ENCODE data around the gene CDKN2B-AS1. TPM values are rescaled to one million over a fixed set of nuclear protein-coding genes. Genes with fewer than 3 reads are reported as not detected.
A peak's percentile ranks its signal among the peaks of the same experiment; 100 is the strongest.

Gene CDKN2B-AS1
- total RNA-seq, 2 donors from 2014 or later: 0.64 to 0.93 TPM

DNA sequence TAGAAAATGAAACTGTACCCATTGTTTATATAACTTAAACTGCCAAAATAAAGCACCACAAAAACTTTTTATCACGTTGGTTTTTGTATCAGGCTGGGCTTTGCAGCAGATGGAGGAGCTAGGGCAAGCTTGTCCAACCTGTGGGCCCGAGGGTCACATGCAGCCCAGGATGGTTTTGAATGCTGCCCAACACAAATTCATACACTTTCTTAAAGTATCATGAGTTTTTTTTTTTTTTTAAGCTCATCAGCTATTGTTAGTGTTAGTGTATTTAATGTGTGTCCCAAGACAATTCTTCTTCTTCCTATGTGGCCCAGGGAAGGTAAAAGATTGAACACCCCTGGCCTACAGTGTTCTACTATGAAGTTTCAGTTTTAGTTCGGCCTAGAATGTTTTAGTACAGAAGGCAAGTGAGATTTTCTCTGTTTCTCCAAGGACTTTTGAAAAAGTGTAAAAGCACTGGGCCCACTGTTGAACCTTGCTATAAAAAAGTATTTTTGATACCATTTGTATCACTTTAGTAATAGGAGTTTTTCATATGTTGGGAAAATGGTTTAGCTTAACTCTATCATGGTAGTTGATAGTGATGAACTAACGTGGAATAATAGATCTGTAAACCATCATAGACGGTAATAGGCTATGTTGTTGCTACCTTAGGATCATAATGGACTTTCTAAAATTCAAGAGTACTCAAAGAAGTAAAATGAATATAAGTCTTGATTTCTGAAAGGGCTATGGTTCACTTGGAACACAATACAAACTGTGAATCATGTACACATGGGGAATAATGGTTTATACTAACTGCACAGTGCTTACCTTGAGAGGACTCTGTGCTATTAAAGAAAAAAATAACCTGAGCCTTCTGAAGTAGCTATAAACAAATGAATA is 3.3 kb upstream of the CDKN2B-AS1 start:
- Mint-ChIP-seq H3K4me1 (no peaks in the 10 kb centered on the region), H3K4me3 (no peak overlapping the region), H3K9me3 (no peaks in the 10 kb centered on the region), H3K36me3 (ENCODE audit: low read depth) (no peaks in the 10 kb centered on the region), H3K27ac (no peak overlapping the region), H3K27me3 (peaks cover 23% of the 10 kb centered on the region)
- ATAC-seq (replicated peaks): no peak

DNA sequence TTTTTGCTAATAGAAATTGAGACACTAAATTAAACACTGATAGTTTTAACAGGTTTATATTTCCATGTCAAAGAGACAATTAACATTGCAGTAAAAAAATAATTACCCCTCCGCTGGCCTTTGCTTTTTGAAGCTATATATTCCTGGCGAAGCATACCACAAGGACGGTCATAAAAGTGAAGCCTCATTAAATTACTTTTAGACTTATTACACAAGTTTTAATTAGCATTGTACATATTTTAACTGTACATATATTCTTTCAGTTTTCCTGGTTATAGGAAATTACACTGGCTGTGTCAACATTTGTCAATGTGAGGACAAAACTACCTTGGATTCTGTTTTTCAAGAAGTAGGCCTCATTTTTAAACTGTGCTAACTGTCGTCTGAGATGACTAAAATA is 1.6 kb upstream of the CDKN2B-AS1 start:
- Mint-ChIP-seq H3K36me3 (ENCODE audit: low read depth) (no peaks in the 10 kb centered on the region), H3K4me3 (peak overlapping the region; percentile 88), H3K9me3 (no peaks in the 10 kb centered on the region), H3K27me3 (peaks cover 13% of the 10 kb centered on the region), H3K4me1 (no peaks in the 10 kb centered on the region), H3K27ac (no peak overlapping the region)
- ATAC-seq (replicated peaks): no peak

DNA sequence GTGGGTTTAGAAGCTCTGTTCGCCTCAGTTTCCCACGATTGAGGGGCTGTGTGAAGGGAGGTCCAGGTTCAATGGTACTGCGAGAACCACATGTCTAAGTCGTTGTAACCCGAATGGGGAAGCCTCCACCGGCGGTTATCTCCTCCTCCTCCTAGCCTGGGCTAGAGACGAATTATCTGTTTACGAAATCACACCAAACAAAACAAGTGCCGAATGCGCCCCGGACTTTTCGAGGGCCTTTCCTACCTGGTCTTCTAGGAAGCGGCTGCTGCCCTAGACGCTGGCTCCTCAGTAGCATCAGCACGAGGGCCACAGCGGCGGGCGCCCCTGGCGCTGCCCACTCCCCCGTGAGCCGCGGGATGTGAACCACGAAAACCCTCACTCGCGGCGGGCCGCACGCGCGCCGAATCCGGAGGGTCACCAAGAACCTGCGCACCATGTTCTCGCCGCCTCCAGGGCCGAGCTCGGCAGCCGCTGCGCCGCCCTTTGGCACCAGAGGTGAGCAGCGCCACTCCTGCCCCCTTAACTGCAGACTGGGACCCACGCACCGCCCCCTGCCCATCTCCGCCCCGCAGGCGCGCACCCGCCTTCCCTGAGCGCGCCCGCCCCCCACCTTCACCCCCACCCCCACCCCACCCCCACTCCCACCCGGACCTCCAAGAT is 567 bp upstream of the CDKN2B-AS1 start, which contains the start of gene CDKN2A:
TSS of gene CDKN2A (minus strand) at position 500 of the 663 bp plus-strand sequence.
- H3K27ac Mint-ChIP-seq: peak within 1 kb of the TSS; percentile 79
- ATAC-seq (replicated peaks): peak; percentile 58
- no peaks in the 10 kb centered on the region for H3K4me1 Mint-ChIP-seq
- H3K4me3 Mint-ChIP-seq: peak within 1 kb of the TSS; percentile 88
- H3K9me3 Mint-ChIP-seq: no peaks in the 10 kb centered on the region
- peaks cover 4% of the 10 kb centered on the region for H3K27me3 Mint-ChIP-seq
- H3K36me3 Mint-ChIP-seq (ENCODE audit: low read depth): no peaks in the 10 kb centered on the region

DNA sequence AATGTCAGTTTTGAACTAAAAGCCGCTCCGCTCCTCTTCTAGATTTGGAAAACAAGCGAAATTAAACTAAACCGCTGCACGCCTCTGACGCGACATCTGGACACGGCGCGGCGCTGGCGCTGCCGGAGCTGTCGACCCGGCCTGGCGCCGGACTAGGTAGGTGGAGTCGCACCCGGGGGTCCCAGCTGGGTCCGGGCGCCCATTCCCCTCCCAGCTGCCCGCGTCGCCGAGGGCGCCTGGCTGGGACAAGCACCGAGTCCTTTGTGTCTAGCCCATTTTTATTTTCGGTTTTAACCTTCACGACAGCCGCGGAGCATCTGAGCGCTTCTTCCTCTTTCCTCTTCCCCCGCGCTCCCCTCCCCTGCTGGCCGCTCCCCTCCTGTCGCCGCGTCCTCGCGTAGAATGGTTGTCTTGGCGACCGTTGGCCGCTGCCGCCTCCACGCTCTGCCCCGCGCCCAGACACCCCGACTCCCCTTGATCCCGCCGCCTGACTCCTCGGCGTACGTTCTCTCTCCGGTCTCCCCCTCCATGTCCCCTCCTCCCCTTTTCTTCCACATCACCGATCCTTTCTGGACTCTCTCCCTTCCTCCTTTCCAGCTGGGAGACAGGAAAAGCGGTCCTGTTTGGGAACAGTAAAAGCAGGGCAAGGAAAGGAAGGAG is 545 bp downstream of the CDKN2B-AS1 start:
- H3K4me1 Mint-ChIP-seq: no peaks in the 10 kb centered on the region
- H3K4me3 Mint-ChIP-seq: peak overlapping the region; percentile 88
- no peaks in the 10 kb centered on the region for H3K36me3 Mint-ChIP-seq (ENCODE audit: low read depth)
- ATAC-seq (replicated peaks): peak; percentile 84
- peaks cover 3% of the 10 kb centered on the region for H3K27me3 Mint-ChIP-seq
- peak overlapping the region; percentile 79 for H3K27ac Mint-ChIP-seq
- H3K9me3 Mint-ChIP-seq: no peaks in the 10 kb centered on the region

DNA sequence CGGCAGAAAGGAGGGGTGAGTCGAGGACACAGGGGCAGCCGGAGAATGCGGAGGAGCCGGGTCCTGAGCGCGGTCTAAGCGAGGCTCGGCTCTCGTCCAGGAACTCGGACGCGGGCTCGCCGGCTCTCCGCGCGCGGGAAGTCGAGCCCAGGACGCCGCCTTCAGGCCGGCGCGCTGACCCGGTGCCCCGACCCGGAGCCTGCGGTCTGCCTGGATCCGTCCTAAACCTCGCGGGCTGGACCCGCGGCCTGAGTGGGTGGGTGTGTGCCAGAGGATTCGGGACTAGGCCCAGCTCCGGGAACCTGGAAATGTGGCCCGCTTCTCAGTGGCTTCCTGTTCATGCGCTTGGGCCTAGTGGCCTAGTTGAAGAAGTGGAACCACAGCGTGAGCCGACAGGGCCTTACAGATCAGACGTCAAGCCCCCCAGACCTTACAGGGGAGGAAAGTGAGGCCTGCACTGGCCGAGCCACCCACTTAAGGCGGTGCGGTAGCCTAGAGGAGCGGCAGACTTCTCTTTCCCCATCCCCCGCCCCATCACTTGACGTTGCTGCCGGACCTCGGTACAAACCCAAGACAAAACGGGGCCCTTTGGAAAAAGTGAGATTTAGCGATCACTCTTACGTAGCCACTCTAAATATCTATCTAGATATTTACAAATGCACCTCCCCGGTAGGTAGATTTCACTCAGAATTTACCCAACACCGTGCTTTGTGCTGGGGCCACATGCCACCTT is 1.2 kb downstream of the CDKN2B-AS1 start:
- H3K9me3 Mint-ChIP-seq: no peaks in the 10 kb centered on the region
- no peaks in the 10 kb centered on the region for H3K4me1 Mint-ChIP-seq
- H3K36me3 Mint-ChIP-seq (ENCODE audit: low read depth): no peaks in the 10 kb centered on the region

DNA sequence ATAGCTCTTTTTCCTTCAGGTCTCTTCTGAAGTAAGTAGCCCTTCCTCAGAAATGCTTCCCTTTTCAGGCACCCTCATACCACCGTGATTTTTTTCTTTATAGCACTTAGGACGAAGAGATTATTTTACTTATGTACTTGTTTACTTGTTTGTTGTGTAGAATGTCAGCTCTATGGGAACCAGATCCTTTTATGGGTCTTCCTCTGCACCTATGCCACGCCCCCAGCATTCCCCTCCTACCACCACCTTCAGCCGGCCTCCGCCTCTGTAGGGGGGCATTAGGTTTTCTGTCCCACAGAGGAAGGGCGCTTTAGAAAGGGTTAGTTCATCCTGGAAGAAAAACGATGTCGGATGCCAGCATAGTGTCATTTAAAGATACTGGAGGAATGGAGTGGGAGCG is 1.8 kb downstream of the CDKN2B-AS1 start:
- no peaks in the 10 kb centered on the region for H3K36me3 Mint-ChIP-seq (ENCODE audit: low read depth)
- H3K4me3 Mint-ChIP-seq: peak overlapping the region; percentile 88
- H3K27me3 Mint-ChIP-seq: peaks cover 8% of the 10 kb centered on the region
- H3K4me1 Mint-ChIP-seq: no peaks in the 10 kb centered on the region
- H3K27ac Mint-ChIP-seq: peak overlapping the region; percentile 7
- ATAC-seq (replicated peaks): no peak
- H3K9me3 Mint-ChIP-seq: no peaks in the 10 kb centered on the region

More for the DNA sequence above, 1.2 kb downstream of the CDKN2B-AS1 start:
- ATAC-seq (replicated peaks): no peak
- Mint-ChIP-seq H3K4me3 (peak overlapping the region; percentile 88), H3K27ac (peak overlapping the region; percentile 79), H3K27me3 (peaks cover 5% of the 10 kb centered on the region)

DNA sequence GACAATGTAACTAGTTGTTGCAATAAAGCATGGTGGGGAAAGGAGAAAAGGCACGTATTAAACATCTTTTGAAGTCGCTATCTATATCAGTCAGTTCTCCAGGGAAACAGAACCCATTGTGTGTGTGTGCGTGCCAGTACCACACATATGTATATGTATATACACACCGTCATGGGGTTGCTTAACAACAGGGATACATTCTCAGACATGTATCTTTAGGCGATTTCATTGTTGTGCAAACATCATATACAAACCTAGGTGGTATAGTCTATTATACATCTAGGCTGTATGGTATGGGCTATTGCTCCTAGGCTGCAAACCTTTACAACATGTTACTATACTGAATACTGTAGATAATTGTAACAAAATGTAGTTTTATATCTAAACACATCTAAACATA is 2.3 kb downstream of the CDKN2B-AS1 start:
- no peaks in the 10 kb centered on the region for H3K9me3 Mint-ChIP-seq
- no peaks in the 10 kb centered on the region for H3K4me1 Mint-ChIP-seq
- H3K4me3 Mint-ChIP-seq: peak overlapping the region; percentile 88
- peaks cover 8% of the 10 kb centered on the region for H3K27me3 Mint-ChIP-seq
- no peak overlapping the region for H3K27ac Mint-ChIP-seq
- no peak for ATAC-seq (replicated peaks)
- no peaks in the 10 kb centered on the region for H3K36me3 Mint-ChIP-seq (ENCODE audit: low read depth)

DNA sequence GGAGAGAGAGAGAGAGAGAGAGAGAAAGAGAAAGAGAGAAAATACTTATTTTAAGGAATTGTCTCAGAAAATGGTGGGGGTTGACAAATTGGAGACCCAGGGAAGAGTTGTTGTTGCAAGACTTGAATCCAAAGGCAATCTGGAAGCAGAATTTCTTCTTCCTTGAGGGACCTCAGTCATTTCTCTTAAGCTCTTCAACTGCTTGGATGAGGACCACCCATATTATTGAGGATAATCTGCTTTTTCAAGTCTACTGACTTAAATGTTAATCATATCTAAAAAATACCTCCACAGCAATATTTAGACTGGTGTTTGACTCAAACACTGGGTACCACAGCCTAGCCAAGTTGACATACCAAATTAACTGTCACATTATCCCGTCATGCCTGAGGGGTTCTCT is 2.9 kb downstream of the CDKN2B-AS1 start:
- Mint-ChIP-seq H3K4me3 (no peak overlapping the region), H3K9me3 (no peaks in the 10 kb centered on the region), H3K36me3 (ENCODE audit: low read depth) (no peaks in the 10 kb centered on the region), H3K27ac (no peak overlapping the region), H3K27me3 (peaks cover 8% of the 10 kb centered on the region), H3K4me1 (no peaks in the 10 kb centered on the region)
- no peak for ATAC-seq (replicated peaks)

DNA sequence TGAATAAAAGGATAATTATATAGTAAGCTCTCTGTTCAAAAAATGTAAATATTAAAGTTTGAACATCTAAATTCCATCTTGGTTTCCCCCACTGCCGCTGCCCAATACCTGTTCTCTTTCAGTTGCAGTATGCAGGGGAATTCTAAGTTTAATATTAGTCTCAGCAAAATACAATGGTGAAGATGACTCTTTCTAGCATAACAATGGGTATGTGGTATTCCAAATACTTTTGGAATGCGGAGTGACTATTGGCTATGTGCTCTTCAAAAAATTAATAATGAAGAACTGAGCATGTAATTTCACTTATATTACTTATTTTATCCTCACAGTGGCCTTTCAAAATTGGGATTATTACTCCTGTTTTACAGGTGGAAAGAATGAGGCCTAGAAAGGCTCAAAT is 3.4 kb downstream of the CDKN2B-AS1 start:
- H3K4me1 Mint-ChIP-seq: no peaks in the 10 kb centered on the region
- H3K27ac Mint-ChIP-seq: no peak overlapping the region
- peaks cover 8% of the 10 kb centered on the region for H3K27me3 Mint-ChIP-seq
- H3K9me3 Mint-ChIP-seq: no peaks in the 10 kb centered on the region
- no peaks in the 10 kb centered on the region for H3K36me3 Mint-ChIP-seq (ENCODE audit: low read depth)
- ATAC-seq (replicated peaks): no peak
- no peak overlapping the region for H3K4me3 Mint-ChIP-seq

DNA sequence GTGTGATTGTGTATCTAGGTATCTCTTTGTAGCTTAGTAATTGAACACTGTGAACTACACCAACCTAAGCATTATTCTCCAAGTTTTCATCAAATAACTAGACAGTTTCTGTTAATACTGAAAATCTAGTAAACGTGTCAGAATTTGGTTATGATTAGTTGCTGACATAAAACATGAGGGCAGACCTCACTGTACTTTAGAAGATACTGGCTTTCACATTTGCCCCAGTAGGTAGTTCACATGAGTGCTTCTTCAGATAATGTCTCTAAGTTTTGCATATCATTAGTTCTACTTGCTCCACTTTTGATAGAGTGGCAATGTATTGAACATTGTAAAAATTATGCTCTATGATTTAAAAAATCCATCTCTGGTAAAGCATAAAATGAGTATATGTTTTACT is 7.4 kb downstream of the CDKN2B-AS1 start:
- ATAC-seq (replicated peaks): no peak
- peaks cover 35% of the 10 kb centered on the region for H3K27me3 Mint-ChIP-seq
- H3K9me3 Mint-ChIP-seq: no peaks in the 10 kb centered on the region
- H3K36me3 Mint-ChIP-seq (ENCODE audit: low read depth): peaks cover 7% of the 10 kb centered on the region
- H3K4me1 Mint-ChIP-seq: peaks cover 8% of the 10 kb centered on the region
- H3K4me3 Mint-ChIP-seq: no peak overlapping the region
- H3K27ac Mint-ChIP-seq: no peak overlapping the region

DNA sequence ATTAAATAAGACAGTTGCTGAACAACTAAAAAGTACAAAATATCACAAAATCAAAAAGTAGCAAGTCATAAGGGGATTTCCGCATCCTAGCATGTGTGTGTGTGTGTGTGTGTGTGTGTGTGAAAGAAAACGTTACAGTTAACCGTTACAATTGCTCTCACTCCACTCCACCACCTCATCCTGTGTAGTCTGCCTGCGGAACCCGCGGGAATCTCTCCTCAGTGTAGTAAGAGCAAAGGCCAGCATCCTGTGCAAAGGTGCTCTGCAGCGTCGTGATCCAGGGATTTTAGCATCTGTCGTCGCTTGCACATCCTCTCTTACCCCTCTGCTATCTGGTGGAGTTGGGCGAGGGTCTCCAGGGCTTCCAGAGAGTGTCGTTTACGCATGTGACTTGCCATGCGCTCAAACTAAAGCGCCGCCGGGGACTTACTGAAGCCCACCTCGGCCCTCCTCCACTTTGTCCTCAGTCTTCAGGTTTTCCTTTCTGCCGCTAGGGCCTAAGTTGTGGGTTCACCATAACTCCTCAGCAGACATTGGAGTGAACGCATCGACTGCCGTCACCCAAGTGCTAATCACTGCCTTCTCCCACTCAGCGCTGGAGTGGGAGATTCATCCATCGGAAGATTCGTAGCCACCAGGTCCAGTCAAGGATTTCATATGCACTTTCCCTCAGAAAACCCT is 10.6 kb downstream of the CDKN2B-AS1 start:
- Mint-ChIP-seq H3K9me3 (no peaks in the 10 kb centered on the region), H3K27ac (no peak overlapping the region), H3K4me1 (peaks cover 14% of the 10 kb centered on the region), H3K36me3 (ENCODE audit: low read depth) (peaks cover 7% of the 10 kb centered on the region), H3K27me3 (peaks cover 38% of the 10 kb centered on the region), H3K4me3 (peak overlapping the region; percentile 63)
- ATAC-seq (replicated peaks): no peak

DNA sequence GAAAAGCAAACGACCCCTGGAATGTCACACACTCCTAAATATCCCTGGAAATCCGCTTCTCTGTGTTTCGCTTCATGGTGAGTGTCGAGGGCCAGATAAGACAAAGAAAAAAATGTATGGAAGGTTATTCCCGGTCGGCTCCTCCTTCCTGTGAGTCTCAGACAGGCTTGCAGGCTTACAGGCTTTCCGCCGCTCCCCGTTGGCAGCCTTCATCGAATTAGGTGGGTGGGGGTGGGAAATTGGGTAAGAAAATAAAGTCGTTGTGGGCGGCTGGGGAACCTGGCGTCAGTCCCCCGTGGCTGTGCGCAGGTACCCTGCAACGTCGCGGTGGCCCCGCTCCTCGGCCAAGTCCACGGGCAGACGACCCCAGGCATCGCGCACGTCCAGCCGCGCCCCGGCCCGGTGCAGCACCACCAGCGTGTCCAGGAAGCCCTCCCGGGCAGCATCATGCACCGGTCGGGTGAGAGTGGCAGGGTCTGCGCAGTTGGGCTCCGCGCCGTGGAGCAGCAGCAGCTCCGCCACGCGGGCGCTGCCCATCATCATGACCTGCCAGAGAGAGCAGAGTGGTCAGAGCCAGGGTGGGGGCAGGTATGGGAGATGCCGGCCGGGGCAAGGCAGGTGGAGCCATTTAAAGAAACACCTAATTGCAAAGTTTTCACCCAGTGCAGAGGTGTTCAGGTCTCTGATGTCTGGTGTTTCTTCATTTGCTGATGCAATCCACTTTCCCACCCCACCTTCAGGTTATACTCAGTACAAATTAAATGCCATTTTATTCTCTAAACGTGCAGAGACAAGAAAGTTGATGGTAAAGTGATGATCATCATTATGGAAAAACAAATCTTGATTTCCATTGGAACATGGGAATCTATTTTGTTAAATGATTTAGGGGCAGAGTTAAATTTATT is 11.4 kb downstream of the CDKN2B-AS1 start:
- Mint-ChIP-seq H3K27me3 (peaks cover 34% of the 10 kb centered on the region), H3K9me3 (no peaks in the 10 kb centered on the region), H3K4me1 (peaks cover 14% of the 10 kb centered on the region), H3K27ac (no peak overlapping the region), H3K36me3 (ENCODE audit: low read depth) (peaks cover 7% of the 10 kb centered on the region), H3K4me3 (peak overlapping the region; percentile 63)
- ATAC-seq (replicated peaks): no peak

DNA sequence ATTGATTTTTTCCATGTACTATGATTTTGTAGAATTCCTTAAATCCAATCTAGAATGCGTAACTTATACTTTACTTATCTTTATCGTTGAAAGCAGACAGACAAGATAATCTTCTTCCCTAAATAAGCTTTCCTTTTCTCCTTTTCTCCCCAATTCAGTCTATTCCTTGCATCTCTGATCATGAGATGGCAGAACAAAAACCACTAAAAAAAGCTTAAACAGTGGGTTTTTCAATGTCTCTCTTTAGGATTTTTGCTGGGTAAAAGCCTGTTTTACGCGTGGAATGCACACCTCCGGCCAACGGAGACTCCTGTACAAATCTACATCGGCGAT is 13.8 kb downstream of the CDKN2B-AS1 start:
- peaks cover 14% of the 10 kb centered on the region for H3K4me1 Mint-ChIP-seq
- H3K9me3 Mint-ChIP-seq: no peaks in the 10 kb centered on the region
- no peak overlapping the region for H3K27ac Mint-ChIP-seq
- H3K36me3 Mint-ChIP-seq (ENCODE audit: low read depth): peaks cover 7% of the 10 kb centered on the region
- peak overlapping the region; percentile 90 for H3K4me3 Mint-ChIP-seq
- H3K27me3 Mint-ChIP-seq: peaks cover 32% of the 10 kb centered on the region
- ATAC-seq (replicated peaks): no peak
